GM18861 (cell line): ENCODE data around the gene NRDC.
A peak's percentile ranks its signal among the peaks of the same experiment; 100 is the strongest.

Experiments
- ATAC-seq: cut with Tn5 transposase; IDR thresholded peaks from one replicate; pipeline ENCODE4 v1.9.1; 2021; ENCODE audit not compliant: unreplicated experiment

The NRDC gene

GRCh38 chr1:51878616-51879336, at the start of gene NRDC:
TSS of gene NRDC (minus strand) at chr1:51878727. CDS start at chr1:51878615, 112 bp downstream.
- peak; percentile 87 for ATAC-seq

GRCh38 chr1:51927029-51927428, 48.5 kb upstream of the NRDC start:
- ATAC-seq = no peak

GRCh38 chr1:51926171-51926812, 47.8 kb upstream of the NRDC start:
- no peak for ATAC-seq

GRCh38 chr1:51924455-51924854, 45.9 kb upstream of the NRDC start:
- ATAC-seq = no peak

- no peak for ATAC-seq
These were observed 43.5 kb upstream of the NRDC start for GRCh38 chr1:51922040-51922439.

- ATAC-seq = no peak
These were observed 41.6 kb upstream of the NRDC start for GRCh38 chr1:51920130-51920529.

- ATAC-seq = no peak
These were observed 41.2 kb upstream of the NRDC start for GRCh38 chr1:51919684-51920083.

- no peak for ATAC-seq
These were observed 38.3 kb upstream of the NRDC start for GRCh38 chr1:51916587-51917405.

- no peak for ATAC-seq
These were observed 37.4 kb upstream of the NRDC start for GRCh38 chr1:51915951-51916350.

GRCh38 chr1:51912881-51913280, 34.4 kb upstream of the NRDC start:
- no peak for ATAC-seq

- no peak for ATAC-seq
These were observed 31.9 kb upstream of the NRDC start for GRCh38 chr1:51910221-51911000.

- ATAC-seq = no peak
These were observed 30.0 kb upstream of the NRDC start for GRCh38 chr1:51908499-51908898.

GRCh38 chr1:51907079-51907702, 28.7 kb upstream of the NRDC start:
- no peak for ATAC-seq

- no peak for ATAC-seq
These were observed 28.0 kb upstream of the NRDC start for GRCh38 chr1:51906306-51907078.

- no peak for ATAC-seq
These were observed 23.9 kb upstream of the NRDC start for GRCh38 chr1:51902456-51902855.

GRCh38 chr1:51901151-51901550, 22.6 kb upstream of the NRDC start:
- ATAC-seq = no peak

- ATAC-seq = no peak
These were observed 20.5 kb upstream of the NRDC start for GRCh38 chr1:51899022-51899421.

- no peak for ATAC-seq
These were observed 19.7 kb upstream of the NRDC start for GRCh38 chr1:51898090-51898734.

GRCh38 chr1:51897699-51898031, 19.1 kb upstream of the NRDC start:
- ATAC-seq = no peak
